Putamen (tissue), 1 donor: ENCODE data around the gene CPAMD8.
A peak's percentile ranks its signal among the peaks of the same experiment; 100 is the strongest.

Experiments
- DNase-seq: peaks from one replicate; pipeline ENCODE4 v3.0.0-alpha.2; 2016; ENCODE audit warnings: low spot score

Gene CPAMD8

DNA sequence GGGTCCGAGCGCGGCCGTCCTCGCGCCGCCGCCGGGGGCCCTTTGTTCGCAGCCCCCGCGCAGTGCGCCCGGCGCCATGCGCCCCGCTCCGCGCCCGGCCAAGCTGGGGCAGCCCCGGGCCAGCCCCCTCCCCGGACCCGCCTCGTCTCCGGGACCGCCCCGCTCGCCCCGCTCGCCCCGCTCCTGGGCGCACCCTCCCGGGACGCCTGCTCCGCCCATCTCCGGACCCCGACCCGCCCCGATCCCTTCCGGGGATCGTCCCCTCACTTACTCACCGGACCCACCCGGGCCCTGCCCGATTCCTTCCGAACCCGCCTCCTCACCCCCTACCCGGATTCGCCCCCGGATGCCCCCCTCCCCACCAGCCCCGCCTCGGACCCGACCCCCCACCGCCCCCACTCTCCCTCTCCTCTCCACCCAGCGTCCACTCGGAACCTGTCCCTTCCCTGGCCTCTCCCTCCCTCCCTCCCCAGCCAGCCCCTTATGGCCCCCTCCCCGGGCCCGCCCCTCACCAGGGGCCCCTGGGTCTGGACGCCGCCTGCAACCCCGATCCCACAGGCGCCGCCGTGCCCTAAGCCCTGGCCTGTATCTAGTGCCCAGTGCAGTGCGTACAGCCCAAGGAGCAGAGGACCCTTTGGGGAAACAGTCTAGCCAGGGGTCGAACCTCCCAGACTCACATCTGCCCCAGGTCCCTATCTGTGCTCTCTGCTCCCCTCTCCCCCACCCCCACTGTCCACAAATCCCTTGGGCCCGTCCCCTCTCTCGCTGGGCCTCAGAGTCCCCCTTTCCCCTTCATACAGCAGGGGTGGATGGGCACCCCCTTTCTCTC is at the start of gene CPAMD8:
Gene CPAMD8, minus strand, starts transcription at position 105 of the 829 bp plus-strand sequence. CDS start 168 bp downstream, outside the sequence.
- DNase-seq: no peak

DNA sequence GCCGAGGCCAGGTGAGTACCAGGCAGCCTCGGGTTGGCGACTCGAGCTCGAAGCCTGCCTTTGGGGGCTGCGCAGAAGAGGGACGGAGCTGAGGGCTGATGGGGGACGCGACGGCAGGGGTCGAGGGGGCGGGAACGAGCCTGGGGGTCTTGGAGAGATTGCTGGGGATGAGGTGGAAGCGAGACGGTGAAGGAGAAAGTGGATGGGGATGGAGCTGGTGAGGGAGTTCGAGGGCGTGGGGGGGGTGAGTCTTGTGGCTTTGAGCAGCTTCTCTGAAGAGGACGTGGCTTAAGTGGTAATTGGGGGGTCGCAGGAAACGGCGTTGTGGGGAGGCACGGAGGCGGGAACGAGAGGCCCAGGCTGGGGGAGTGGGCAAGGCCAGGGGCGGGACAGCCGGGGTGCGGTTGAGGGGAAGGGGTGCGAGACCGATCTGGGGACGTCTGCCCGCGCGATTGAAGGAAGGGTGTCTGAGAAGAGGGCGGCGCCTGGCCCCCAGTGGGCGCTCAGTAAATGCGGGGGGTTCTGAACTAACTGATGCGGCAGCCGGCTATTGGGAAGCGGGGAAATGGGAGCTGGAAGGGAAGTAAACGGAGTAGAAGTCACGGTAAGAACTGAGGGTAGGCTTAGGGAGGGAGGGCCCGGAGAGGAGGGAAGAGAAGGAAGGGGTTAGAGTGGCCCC is 49.4 kb upstream of the CPAMD8 start:
- DNase-seq: no peak

DNA sequence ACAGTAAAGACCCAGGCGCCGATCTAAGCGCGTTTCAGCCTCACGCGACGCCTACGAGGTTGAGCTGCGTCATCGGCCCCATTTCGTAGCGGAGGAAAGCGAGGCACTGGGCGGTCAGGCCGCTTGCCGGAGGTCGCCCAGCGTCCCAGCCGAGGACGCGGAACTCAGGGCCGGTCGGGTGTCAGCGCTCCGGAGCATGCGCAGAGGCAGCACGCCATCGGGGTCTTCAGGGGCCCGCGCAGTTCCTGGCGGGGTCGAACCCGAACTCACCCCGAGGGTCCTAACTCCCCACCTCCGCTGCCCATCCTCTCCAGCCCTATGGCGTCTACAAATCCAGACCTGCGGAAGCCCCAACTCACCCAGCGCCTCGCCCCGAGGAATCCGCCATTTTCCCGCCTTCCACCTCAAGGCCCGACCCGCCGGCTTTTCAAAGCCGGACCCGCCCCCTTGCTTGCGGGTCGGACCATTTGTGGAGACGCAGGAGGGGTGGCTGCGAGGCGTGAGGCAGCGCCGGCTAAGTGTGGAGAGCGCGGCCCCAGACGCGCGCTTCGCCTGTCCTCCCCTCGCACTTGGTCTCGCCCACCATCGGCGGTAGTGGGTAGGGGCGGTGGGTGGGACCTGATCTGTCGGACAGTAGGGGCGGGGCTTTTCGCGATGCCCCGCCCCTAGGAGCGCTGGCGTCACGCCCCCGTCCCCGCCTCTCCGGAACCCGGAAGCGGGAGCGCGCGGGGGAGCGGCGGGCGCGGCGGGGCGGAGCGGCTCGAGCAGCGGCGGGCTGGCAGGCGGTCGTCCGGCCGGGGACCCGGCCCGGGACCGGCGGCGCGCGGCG is 48.6 kb upstream of the CPAMD8 start, which contains the start of the genes HAUS8 and MYO9B:
Gene HAUS8, minus strand, starts transcription at position 418 of the 829 bp plus-strand sequence. Its CDS starts 30 bp downstream, at position 388.
Gene MYO9B, plus strand, starts transcription at position 743 of the 829 bp plus-strand sequence. CDS start 25,941 bp downstream, outside the sequence.
- peak; percentile 99 for DNase-seq

DNA sequence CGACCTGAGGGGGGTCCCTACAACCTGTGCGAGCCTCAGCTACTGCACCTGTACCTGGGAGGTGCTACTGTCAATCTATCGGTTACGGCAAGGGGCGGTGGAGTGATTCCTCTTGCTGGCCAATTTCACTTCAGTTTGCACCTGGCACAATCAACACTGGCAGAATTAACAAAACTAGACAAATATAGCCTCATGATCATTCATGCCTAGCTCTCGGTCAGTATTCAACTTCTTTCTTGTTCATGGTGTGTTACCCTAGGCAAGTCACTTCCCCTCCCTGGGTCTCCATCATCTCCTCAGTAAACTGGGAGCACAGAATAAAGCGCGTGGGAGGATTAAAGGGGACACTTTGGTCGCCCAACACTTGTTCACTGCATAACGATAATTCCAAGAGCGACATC is 48.0 kb upstream of the CPAMD8 start:
- DNase-seq: no peak

DNA sequence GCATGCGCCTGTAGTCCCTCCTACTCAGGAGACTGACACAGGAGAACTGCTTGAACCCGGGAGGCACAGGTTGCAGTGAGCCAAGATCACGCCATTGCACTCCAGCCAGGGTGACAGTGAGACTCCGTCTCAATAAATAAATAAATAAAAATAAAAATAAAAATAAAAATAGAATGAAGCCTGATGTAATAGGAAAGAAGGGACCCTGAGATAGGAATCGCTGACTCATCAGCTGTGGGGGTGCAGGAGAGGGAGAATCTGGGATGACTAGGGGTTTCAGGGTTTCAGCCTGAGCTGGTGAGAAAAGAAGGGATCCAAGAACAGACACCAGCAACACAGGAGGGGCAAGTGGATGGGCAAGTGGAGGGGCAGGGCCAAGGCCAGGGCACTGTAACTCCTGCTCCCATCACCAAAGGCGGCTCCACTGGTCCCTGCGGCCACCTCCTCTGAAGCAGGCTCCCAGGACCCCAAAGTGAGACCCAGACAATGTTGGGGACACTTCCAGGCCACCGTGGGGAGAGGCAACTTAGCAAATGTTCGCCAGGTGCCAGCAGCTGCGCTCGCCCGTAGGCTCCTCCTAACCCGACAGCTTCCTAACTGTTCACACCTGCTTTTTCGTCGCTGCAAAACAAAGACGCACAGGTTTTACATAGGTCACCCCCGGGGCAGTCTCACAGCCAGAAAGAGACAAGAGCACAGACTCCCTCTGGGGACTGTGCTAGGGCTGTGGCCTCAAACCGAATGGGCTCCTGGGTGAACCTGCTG is 47.4 kb upstream of the CPAMD8 start:
- DNase-seq: no peak

DNA sequence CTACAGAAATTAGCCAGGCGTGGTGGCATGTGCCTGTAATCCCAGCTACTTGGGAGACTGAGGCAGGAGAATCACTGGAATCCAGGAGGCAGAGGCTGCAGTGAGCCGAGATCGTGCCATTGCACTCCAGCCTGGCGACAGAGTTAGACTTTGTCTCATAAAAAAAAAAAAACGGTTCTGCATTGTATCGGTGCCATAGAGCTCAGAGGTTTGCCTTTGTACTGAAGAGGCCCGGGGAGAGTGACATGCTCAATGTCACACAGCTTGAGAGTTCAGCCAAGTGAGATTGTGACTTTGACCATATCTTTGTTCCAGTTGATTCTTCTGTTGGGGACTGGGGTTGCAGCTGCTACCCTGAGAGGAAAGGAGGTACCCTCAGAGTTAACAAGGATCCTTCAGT is 44.3 kb upstream of the CPAMD8 start:
- no peak for DNase-seq

DNA sequence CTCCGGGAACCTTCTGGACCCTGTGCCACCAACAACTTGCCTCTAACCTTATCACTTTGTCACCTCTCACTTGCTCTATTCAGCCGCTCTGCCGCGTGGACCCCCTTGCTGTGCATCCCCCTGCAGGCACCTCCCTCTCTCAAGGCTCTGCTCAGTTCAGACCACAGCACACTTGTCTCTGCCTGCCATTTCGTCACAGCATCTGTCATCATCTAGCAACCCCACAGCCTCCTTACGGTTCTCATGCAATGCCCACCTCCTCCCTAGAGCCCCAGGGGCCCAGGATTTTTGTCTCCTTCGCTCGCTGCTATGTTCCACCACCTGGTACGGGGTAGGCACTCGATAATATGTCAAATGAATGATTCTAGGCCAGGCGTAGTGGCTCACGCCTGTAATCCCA is 43.8 kb upstream of the CPAMD8 start:
- DNase-seq: no peak

DNA sequence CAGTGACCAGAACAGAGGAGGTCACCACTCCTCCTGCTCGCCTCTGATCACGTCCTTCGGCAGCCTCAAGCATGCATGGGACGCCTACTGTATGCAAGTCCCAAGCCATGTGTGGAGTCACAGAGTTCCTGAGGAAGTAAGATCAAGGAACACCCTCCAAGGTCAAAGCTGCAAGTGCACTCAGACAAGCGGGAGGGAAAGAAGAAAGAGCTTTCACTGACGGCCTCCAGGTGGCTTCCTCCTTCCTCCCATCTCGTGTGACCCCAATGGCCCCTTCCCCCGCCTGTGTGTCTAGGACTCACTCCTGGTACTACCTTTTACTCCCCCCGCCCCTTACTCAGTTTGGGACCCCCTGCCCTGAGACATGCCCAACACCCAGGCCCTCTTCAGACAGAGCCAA is 42.6 kb upstream of the CPAMD8 start:
- no peak for DNase-seq

DNA sequence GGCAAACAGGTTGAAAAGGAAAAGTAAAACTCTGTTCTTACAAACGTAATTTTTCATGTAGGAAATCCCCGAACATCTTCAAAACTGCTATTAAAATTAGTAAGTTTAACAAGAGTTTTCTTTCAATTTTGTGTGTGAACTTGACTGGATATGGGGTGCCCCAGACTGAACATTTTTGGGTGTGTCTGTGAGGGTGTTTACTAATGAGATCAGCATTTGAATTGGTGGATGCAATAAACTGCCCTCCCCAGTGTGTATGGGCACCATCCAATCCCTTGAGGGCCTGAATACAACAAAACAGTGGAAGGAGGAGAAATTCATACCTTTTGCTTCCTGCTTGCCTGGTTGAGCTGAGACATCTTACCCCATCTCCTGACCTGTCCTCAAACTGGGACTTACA is 36.8 kb upstream of the CPAMD8 start:
- DNase-seq: no peak

DNA sequence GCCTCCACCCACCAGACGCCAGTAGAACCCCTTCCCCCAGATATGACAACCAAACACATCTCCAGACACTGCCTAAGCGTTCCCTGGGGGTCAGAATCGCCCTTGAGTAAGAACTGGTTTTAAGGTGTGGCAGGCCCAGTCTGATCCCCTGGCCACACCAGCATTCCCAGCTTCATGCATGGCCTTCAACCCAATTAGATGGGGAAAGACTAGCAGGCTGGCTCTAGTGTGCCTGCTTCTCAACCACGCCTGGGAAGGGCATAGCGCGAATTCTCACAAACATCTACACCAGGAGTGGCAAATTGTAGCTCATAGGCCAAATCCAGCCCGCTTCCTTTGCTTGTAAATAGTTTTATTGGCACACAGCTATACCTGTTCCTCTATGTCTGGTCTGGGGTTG is 35.1 kb upstream of the CPAMD8 start:
- DNase-seq: no peak

DNA sequence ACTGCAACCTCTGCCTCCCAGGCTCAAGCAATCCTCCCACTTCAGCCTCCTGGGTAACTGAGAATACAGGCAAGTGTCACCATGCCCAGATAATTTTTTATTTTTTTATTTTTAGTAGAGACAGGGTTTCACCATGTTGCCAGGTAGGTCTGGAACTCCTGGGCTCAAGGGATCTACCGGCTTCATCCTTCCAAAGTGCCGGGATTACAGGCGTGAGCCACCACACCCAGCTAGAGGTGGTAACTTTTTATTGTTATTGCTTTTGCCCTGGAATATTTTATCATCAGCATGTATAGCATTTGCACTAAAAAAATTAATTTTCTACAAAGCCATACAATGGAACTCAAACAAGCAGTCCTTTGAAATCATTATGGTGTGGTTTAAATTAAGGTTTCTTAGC is 34.6 kb upstream of the CPAMD8 start:
- no peak for DNase-seq

DNA sequence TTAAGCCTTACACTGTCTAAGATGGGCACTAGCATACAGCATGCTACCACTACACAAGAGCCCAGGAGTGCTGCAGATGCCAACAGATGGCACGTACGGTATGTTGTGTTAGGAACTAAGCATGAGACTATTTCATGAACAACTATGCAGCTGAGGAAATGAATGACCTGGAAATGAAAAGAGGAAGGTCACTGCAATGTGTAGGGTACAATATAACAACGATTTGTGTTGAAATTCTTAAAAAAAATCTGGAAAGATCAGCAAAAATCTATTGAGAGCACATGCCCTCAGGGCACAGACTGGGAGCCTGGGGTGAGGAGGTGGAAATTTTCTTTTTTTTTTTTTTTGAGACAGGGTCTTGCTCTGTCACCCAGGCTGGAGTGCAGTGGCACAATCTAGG is 34.2 kb upstream of the CPAMD8 start:
- DNase-seq: no peak

DNA sequence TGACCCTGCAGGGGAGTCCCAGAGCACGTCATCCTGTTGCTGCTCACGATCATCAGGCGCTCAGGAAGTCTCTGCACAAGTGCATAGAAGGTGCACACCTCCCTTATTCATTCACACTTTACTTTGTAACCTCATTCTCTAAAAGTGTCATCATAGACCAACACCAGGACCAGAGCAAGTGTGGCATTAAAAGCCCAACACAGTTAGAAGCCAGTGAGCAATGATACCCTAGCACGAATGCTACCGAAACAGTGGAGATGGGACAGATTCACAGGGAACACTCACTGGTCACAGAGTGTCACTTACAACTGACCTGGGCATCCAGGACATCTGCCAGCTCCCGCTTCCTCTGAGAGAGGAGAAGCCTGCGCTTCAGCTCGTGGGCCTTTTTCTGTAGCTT is 31.6 kb upstream of the CPAMD8 start:
- no peak for DNase-seq

DNA sequence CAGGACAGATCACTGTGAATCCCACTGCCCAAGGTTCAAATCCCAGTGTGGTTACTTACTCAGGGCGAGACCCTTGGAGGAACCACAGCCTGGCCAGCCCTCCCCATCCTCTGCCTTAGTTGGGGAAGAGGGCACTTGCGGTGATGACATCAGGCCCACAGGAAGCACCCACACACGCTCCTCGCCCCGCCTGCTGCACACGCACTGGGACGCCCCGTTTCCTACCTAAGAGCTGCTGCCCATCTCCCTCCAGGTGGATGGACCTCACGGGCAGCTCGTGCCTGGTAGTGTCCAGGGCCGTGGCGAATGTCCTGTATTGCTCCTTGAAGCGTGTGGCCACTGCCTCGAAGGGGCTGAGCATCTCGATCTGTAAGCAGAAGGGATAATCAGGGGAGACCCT is 29.0 kb upstream of the CPAMD8 start:
- DNase-seq: no peak

DNA sequence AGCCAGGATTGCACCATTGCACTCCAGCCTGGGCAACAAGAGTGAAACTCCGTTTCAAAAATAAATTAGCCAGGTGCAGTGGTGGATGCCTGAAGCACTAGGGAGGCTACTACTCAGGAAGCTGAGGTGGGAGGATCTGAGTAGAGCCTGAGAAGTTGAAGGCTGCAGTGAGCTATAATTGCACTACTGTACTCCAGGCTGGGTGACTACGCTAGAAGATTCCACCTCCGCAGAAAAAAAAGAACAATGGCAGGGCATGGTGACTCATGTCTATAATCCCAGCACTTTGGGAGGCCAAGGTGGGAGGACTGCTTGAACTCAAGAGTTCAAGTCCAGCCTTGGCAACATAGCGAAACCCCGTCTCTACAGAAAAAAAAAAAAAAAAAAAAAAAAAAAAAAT is 28.1 kb upstream of the CPAMD8 start:
- DNase-seq: no peak

DNA sequence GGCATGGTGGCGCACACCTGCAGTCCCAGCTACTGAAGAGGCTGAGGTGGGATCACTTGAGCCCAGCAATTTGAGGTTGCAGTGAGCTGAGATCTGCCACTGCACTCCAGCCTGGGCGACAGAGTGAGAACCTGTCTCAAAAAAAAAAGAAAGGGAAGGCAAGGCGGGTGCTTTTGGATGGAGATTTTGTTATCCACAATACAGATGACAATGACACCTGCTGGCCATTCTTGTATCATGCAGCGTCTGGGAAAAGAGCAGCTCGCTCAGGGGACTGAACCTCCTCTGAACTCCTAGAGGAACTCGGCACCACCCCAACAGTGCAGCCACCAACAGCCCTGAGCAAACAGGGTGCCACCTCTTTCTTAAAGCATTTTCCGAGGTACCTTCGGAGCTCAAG is 25.8 kb upstream of the CPAMD8 start:
- DNase-seq: no peak

DNA sequence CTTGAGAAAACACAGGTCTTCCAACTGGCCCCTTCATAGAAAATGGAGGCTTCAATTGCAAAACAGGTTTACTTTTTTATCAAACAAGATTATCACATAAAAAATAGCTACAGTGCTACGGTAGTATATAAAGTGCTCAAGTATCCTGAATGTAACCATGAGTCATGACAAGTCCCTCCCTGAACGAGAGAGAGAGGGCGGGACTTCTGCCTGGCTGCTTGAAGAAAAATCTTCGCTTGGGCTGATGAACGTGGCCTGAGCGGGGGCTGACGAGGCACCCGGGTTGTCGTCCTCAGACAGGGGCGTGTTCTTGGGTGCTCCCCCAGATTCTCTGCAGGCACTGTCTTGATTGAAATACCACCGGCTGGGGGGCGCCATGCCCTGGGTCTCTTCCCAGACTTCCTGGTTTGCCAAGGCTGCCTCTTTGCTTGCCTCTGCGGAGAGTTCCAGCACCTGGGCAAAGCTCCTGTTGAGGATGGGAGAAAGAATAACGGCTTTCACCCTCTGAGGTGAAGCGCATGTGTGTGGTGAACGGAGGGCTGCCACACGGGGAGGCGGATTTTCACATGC is 23.2 kb upstream of the CPAMD8 start:
- DNase-seq: no peak

DNA sequence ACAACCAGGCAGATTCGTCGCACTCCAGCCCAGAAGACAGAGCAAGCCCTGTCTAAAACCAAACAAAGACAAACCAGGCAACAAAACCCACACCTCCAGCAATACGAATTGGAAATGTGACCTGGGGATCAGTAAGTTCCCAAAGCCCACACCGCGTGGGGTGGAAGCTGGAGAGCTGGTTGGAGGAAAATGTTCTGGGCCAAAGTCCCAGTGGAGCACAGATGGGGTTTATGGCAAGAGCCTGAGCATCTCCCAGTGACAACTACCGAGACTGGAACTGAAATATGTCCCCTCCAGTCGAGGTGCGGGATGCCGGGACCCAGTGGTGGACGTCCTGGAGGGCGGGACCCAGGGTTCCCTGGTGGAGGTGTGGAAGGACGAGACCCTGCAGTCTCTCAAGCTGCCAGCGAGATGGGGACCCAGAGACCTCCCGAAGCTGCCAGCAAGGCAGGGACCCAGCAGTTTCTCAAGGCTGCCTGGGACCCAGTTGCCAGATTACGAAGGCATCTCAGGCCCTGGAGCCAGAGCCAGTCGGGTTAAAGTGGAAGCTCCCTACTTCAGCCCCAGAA is 22.4 kb upstream of the CPAMD8 start:
- no peak for DNase-seq

DNA sequence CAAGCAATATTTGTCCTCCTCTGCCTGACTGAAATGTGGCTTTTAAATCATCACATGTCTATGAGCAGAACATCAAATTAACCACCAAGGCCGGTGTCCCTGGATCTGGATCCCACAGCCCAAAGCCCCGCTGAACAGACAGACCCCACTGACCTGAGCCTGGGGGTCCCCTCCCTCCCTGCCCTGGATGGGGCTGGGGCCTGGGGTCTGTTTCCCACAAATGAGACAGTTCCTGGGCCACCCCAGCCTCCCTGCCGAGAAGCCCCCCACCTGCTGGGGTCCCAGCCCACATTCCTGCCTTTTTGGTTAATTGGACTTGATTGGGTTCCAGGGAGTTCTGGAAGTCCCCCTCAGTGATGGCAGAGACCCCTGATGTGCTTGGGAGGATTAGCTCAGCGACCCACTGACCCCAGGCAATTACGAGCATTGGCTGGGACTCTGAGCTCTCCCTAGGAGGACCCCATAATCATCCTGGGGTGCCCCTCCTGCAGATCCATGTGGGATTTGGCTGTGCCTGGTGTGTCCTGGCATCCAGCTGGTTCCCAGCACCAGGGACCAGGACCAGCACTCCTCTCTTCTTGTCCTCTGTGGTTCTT is 19.4 kb upstream of the CPAMD8 start:
- DNase-seq: no peak

DNA sequence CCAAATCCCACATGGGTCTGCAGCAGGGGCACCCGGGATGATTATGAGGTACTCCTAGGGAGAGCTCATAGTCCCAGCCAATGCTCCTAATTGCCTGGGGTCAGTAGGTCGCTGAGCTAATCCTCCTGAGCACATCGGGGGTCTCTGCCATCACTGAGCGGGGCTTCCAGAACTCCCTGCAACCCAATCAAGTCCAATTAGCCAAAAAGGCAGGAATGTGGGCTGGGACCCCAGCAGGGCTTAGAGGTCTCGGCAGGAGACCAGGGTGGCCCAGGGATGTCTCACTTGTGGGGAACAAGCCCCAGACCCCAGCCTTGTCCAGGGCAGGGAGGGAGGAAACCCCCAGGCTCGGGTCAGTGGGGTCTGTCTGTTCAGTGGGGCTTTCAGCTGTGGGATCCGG is 17.1 kb upstream of the CPAMD8 start:
- DNase-seq: no peak

DNA sequence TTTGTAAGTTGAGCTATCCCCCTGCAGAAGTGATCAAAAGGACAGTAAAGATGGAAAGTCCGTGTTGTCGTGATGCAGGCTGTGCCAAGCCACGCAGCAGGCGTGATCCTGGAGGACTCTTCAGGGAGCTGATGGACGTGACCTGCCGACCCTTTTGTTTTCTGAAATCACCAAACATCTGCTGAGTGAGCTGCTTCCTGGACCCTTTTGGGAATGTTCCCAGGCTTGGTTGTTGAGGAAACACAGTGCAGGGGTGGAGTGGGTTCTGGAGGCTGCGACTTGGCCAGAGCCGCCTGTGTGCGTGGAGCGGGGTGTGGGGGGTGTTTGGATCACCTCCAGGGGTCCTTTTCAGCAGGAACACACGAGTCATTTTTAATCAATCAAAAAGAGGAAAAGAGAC is 15.4 kb upstream of the CPAMD8 start:
- no peak for DNase-seq
